GM18499 (cell line): ENCODE data around the gene HDAC4.

ENCODE experiments used
- ATAC-seq: cut with Tn5 transposase; IDR thresholded peaks from one replicate; pipeline ENCODE4 v1.9.1; 2021; ENCODE audit warnings: moderate number of reproducible peaks; ENCODE audit not compliant: insufficient read depth, unreplicated experiment

The HDAC4 gene

GRCh38 chr2:239399433-239399920 is 1.3 kb downstream of the HDAC4 start:
- no peak for ATAC-seq

DNA sequence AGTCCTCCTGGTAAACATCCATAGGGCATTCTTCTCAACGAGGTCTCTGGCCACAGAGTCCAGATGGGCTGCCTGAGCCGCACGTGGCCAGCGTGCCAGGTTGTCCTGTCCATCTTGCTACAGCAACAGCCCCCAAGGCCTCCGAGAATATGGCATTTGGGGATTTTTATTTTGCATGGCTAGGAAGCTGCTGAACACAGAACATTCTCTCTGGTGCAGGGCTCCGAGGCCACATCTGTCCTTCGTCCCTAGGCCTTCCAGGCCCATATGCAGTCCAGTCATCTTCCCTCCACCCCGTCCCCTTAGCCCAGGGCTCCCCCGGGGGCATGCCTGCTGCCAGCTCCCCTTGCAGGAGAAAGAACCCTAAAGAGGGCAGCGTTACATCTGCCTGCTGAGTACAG is 2.3 kb downstream of the HDAC4 start:
- no peak for ATAC-seq

GRCh38 chr2:239397931-239398471 is 2.8 kb downstream of the HDAC4 start:
- ATAC-seq = no peak

DNA sequence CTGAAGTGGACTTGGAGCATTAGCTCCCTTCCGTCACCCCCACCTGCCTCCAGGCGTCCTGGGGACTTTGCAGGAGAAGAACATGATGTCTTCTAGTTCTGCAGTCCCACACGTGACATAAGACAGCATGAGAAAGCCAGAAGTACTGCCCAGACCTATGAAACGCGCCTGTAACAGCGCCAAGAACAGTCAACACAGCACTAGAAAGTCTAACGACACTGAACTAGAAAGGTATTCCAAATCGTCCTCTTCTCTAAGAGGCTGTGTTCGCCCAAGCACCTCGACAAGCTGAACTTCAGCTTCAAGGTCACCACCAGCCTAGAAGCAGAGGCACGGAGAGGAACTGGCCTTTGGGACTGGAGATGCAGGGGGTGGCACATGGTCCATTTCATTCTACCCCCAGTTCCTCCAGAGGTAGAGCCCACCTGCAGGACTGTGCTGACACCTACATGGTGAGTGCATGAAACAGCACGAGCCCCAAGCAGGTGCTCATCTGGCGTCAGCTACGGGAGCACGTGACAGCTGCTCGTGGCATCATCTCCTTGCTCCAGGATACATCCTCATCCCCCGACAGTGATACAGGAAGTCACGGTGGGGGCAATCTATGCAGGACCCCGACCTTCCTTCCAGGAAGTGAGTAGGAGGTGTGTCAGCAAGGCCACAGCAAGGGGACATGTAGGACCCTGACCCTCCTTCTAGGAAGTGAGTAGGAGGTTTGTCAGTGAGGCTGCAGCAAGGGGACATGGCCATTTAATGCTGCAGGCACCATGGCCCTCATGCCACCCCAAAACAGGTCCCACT is 3.7 kb downstream of the HDAC4 start:
- no peak for ATAC-seq

DNA sequence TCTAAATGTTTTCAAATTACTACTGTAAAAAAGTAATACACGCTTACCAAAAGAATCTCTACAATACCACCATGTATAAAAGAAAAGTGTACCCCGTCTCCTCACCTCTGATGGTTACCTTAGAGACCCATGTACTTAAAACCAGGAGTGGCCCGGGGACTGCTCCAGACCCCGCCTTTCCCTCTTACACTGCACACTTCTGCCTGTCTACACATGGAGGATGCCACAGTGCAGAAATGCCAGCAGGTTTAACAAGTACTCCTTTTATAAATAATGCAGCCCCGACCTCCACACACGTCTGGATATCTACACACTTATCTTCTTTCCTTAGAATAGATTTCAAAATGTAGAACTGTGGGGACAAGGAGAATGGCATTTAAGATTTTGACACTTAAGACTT is 5.3 kb downstream of the HDAC4 start:
- no peak for ATAC-seq

GRCh38 chr2:239394978-239395377 is 5.8 kb downstream of the HDAC4 start:
- ATAC-seq = no peak

DNA sequence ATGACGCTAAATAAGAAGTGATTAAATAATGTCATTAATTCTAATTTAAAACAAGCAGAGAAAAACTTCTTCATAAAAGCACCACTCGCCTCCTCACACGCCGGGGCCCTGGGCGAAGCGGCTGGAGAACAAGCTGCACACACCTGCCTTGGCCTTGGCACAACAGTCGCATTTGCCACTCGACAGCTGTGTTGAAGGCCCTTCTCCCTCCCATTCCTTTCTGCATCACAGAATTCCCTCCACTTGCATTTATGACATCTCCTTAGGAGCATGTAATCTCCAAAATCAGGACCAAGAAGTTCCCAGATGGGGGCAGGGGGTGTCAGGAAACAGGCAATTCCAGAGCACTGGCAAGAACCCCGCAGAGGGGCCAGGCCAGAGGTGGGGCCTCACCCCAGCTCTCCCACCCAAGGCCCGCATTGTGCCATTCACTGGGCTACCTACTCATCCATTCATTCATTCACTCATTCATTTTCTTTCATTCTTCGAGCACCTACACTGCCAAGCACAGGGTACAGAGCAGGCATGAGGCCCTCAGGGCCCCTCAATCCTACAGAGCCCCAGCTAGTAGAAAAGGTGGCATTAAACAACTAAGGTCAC is 6.4 kb downstream of the HDAC4 start:
- no peak for ATAC-seq

GRCh38 chr2:239393941-239394340 is 6.9 kb downstream of the HDAC4 start:
- ATAC-seq = no peak

DNA sequence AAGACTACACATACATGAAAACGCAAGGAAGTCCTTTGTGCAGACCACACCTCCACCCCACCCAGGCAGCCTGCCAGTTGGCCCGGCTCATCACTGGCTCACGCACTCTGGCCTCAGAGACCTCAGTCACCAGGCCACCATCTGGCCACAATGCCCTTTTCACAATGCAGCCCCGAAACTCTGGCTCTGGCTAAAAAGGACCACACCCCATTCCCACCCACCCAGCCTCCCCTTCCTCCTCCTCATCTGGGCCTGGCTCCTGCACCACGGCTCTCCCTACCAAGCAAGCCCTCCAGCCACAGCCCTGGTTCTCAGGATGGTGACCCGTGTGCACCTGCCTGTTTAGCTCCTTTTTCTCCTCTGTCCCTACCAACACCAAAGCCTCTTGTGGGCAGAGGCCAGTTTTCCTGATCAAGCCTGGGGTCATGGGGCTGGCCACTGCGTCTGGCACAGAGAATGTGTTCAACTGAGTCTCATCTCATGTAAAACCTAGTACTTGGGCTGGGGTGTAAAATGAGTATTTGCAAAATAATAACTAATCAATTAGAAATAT is 7.4 kb downstream of the HDAC4 start:
- no peak for ATAC-seq

- ATAC-seq = no peak
Measured at GRCh38 chr2:239392688-239393387, 8.0 kb downstream of the HDAC4 start.

- ATAC-seq = no peak
Measured at GRCh38 chr2:239392072-239392357, 8.8 kb downstream of the HDAC4 start.

DNA sequence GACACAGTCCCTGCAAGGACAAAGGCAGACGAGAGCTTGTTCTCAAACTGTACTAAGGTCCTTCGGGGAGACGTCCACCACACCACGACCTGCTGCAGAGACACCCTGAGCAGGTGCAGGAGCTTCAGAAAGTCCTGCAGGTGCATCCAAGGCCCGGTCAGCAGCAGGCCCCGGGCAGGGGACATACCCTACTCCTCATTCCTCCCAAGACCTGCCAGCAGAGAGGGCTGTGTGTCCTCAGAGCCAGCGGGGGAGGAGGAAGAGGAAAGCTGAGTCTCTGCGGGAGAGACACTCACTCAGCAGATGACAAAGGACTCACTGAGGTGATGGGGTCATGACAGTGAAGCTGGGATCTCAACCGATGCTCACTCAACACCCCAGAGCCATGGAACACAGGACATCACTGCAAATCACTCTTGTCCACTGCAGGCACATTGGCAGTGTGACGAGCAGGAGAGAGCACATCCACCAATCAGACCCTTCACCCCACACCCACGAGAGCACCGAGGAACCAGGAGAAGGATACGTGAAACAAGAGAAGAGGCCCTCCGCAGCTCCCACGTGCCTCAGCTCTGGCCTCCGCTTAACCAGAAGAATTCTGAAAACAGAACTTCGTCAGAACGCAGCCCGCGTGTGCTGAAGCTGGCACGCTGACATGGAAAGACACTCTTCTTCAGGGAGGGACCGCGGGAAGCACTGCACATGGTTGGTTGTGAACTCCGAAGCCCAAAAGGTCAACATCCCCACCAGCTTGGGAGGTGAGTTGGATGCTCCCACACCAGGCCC is 9.3 kb downstream of the HDAC4 start:
- no peak for ATAC-seq

- no peak for ATAC-seq
Measured at GRCh38 chr2:239390546-239391285, 10.1 kb downstream of the HDAC4 start.

GRCh38 chr2:239389414-239390329 is 11.1 kb downstream of the HDAC4 start:
- ATAC-seq = no peak

DNA sequence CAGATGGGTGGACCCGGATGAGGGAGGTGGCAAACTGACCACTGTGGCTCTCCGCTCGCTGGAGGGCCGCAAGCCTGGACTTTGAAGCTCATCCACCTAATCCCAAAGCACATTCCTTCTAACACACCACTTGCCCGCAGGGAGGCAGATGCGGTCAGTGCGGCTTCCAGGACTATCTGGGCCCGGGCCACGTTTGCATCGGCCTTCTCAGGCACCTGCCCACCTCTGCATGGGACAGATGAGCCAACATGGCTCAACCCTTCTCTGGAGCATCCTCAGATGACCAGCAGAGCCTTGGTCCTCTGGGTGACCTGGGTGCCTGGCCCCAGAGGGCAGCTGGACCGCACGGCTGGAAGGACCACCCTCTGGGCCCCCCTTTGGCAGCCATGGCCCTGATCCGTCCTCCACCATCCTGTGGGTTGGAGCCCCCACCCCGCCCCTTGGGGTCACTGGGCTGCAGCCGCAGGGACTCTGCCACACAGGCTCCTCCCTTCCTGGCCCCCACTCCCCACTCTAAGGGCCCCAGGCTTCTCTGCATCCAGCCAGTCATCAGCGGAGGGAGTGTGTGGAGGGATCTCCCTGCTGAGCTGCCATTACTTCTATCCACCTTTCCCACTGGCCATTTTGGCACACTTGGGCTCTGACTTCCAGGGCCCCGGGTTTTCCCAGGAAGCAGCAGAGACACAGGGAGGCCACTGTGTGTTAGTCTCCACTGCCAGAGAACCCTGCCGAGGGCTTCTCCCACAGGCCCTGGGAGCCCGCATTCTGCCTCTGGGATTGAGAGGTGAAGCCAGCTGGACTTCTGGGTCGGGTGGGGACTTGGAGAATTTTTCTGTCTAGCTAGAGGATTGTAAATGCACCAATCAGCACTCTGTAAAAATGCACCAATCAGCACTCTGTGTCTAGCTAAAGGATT is 12.3 kb downstream of the HDAC4 start:
- ATAC-seq = no peak

DNA sequence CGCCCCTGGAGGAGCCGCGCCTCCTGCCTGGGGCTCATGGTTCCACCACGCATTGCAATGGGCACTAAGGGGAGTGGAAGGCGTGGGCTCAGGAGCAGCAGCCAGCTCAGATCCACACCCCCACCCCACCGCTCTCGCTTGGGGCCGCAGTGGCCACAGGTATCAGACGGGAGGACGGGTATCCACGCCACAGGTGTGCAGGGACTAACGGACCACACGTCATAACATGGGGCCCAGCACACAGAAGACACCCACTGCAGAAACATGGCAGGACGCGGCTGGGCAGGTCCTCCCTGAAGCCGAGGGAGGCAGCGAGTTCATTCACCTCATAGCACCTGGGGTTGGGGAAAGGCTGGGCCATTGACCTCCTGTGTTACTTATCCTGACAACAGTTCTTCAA is 13.0 kb downstream of the HDAC4 start:
- no peak for ATAC-seq

GRCh38 chr2:239386872-239387445 is 13.9 kb downstream of the HDAC4 start:
- ATAC-seq = no peak
